ENCODE results near the gene ARHGEF28. TPM values are rescaled to one million over a fixed set of nuclear protein-coding genes. Genes with fewer than 3 reads are reported as not detected.
A peak's percentile ranks its signal among the peaks of the same experiment; 100 is the strongest.

The ARHGEF28 gene
- total and polyA plus RNA-seq, 2 of the 13 experiments (the other 11 are each of a cell fraction or from before 2014, with no cell fraction given) = 17.4 to 34.1 TPM

DNA sequence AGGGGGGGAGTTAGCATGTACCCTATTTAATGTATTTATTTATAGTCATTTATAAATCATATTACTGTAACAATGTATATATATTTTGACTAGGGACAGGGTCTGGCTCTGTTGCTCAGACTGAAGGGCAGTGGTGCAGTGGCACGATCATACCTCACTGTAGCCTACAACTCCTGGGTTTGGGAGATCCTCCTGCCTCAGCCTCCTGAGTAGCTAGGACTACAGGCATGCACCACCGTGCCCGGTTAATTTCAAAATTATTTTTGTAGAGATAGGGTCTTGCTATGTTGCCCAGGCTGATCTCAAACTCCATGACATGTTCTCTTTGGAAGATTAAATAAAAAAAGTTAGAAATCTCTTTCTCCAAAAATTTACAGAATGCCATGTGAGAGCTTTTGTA lies 52.8 kb downstream of the ARHGEF28 start:
- H3K79me2 ChIP-seq (ENCODE audit: insufficient read depth, low read length) = peaks cover 47% of the 10 kb centered on the region
- TF ChIP-seq ZNF678 (CRISPR knock-in tag; IDR thresholded peaks at IDR 0.05) (0 out of 2 replicates have a peak, but pooled peaks have one; percentile 28), SPEN (CRISPR knock-in tag; IDR thresholded peaks at IDR 0.05; ENCODE audit: low read depth) (no peak), IKZF5 (CRISPR knock-in tag; IDR thresholded peaks at IDR 0.05) (0 out of 2 replicates have a peak, but pooled peaks have one; percentile 6), ZSCAN20 (CRISPR knock-in tag; IDR thresholded peaks at IDR 0.05; ENCODE audit: borderline replicate concordance) (no peak), TSC22D2 (CRISPR knock-in tag; IDR thresholded peaks at IDR 0.05; ENCODE audit: borderline replicate concordance) (no peak), TBX2 (CRISPR knock-in tag; IDR thresholded peaks at IDR 0.05; ENCODE audit: borderline replicate concordance) (peak; percentile 9; the same call in 1 of the 2 replicates), SNAPC2 (CRISPR knock-in tag; IDR thresholded peaks at IDR 0.05) (0 out of 2 replicates have a peak, but pooled peaks have one; percentile 11), TAF15 (IDR thresholded peaks at IDR 0.05; ENCODE audit: low read depth, low read length, poor library complexity, severe bottlenecking) (no peak), ZNF770 (CRISPR knock-in tag; IDR thresholded peaks at IDR 0.05) (peak; percentile 65; the same call in 1 of the 2 replicates), MEIS1 (CRISPR knock-in tag; IDR thresholded peaks at IDR 0.05; ENCODE audit: borderline replicate concordance) (peak; percentile 26; the same call in 1 of the 2 replicates), ZNF121 (CRISPR knock-in tag; IDR thresholded peaks at IDR 0.05) (peak; percentile 91)
- TF ChIP-seq, protein P1, sequence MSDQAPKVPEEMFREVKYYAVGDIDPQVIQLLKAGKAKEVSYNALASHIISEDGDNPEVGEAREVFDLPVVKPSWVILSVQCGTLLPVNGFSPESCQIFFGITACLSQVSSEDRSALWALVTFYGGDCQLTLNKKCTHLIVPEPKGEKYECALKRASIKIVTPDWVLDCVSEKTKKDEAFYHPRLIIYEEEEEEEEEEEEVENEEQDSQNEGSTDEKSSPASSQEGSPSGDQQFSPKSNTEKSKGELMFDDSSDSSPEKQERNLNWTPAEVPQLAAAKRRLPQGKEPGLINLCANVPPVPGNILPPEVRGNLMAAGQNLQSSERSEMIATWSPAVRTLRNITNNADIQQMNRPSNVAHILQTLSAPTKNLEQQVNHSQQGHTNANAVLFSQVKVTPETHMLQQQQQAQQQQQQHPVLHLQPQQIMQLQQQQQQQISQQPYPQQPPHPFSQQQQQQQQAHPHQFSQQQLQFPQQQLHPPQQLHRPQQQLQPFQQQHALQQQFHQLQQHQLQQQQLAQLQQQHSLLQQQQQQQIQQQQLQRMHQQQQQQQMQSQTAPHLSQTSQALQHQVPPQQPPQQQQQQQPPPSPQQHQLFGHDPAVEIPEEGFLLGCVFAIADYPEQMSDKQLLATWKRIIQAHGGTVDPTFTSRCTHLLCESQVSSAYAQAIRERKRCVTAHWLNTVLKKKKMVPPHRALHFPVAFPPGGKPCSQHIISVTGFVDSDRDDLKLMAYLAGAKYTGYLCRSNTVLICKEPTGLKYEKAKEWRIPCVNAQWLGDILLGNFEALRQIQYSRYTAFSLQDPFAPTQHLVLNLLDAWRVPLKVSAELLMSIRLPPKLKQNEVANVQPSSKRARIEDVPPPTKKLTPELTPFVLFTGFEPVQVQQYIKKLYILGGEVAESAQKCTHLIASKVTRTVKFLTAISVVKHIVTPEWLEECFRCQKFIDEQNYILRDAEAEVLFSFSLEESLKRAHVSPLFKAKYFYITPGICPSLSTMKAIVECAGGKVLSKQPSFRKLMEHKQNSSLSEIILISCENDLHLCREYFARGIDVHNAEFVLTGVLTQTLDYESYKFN (CRISPR knock-in tag; conservative IDR thresholded peaks at IDR 0.05) = peak; percentile 1; the same call in 1 of the 2 replicates
- TF ChIP-seq, protein P2, sequence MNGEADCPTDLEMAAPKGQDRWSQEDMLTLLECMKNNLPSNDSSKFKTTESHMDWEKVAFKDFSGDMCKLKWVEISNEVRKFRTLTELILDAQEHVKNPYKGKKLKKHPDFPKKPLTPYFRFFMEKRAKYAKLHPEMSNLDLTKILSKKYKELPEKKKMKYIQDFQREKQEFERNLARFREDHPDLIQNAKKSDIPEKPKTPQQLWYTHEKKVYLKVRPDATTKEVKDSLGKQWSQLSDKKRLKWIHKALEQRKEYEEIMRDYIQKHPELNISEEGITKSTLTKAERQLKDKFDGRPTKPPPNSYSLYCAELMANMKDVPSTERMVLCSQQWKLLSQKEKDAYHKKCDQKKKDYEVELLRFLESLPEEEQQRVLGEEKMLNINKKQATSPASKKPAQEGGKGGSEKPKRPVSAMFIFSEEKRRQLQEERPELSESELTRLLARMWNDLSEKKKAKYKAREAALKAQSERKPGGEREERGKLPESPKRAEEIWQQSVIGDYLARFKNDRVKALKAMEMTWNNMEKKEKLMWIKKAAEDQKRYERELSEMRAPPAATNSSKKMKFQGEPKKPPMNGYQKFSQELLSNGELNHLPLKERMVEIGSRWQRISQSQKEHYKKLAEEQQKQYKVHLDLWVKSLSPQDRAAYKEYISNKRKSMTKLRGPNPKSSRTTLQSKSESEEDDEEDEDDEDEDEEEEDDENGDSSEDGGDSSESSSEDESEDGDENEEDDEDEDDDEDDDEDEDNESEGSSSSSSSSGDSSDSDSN (CRISPR knock-in tag; IDR thresholded peaks at IDR 0.05) = 0 out of 2 replicates have a peak, but pooled peaks have one; percentile 20

More for the DNA sequence above, 52.8 kb downstream of the ARHGEF28 start:
- ATAC-seq (peak; percentile 69), FAIRE-seq (no peak), DNase-seq (ENCODE audit: low spot score) (no peak)
- H3K9ac ChIP-seq (ENCODE audit: insufficient read depth, low read depth, low read length) = peak overlapping the region; percentile 56; the same call in 1 of the 2 replicates
- POLR2A ChIA-PET = interaction anchor here (1.0 to 2.3 kb wide), 11 partner anchors 14 to 137 kb away, joined by 3 to 21 read pairs (median 7); partner anchors contain the start of genes ANKRA2, ARHGEF28 and UTP15
- peaks cover 0 to 3% of the 10 kb centered on the region in 2 experiments; a peak in 1 of 5 replicates for H3K36me3 ChIP-seq (replicated peaks in 1 of 2; ENCODE audit: control insufficient read depth in 1 of 2, insufficient read depth in 2 of 2, low read length in 2 of 2)
- H3K4me3 ChIP-seq (replicated peaks in 1 of 3; ENCODE audit: insufficient read depth in 1 of 3, low read depth in 2 of 3, low read length in 3 of 3) = peak overlapping the region in 1 of 3 experiments; percentile 33; a peak in 1 of 6 replicates
- CTCF ChIA-PET (ENCODE audit: low intra/inter-chr PET ratio, low total read pairs) = no interaction called here
- H3K9me3 ChIP-seq (ENCODE audit: low read length) = no peaks in the 10 kb centered on the region
- no peaks in the 10 kb centered on the region for H3K27me3 ChIP-seq (ENCODE audit: control insufficient read depth in 1 of 2, insufficient read depth in 2 of 2, low read length in 2 of 2)
- peak overlapping the region; percentile 80 for H3K27ac ChIP-seq (ENCODE audit: extremely low read length, insufficient read depth, low read length)
- no TSS peak for BruUV-seq (replicated peaks)
- intact Hi-C loops (cut with micrococcal nuclease; ENCODE audit: unreplicated experiment) = loop anchor here (1.0 kb wide), 1 partner anchor 52 kb away; no protein-coding TSS in a partner anchor
- 64% methylated on average over 3 of the region's 3 CpGs for WGBS (ENCODE audit: low lambda C conversion rate)
- H3K4me1 ChIP-seq (ENCODE audit: insufficient read depth, low read length) = peaks cover 52% of the 10 kb centered on the region
- in situ Hi-C loops (cut with HindIII; ENCODE audit: extremely low pct_ligation_motif_present, low pct_unique_long_range_greater_than_20kb) = no loop called here
- H4K20me1 ChIP-seq (ENCODE audit: insufficient read depth, low read length) = no peaks in the 10 kb centered on the region
- peak overlapping the region; percentile 66 for H3K4me2 ChIP-seq (ENCODE audit: low read depth, low read length)
- no peak overlapping the region for H2AFZ ChIP-seq (ENCODE audit: low read length)
